K562 (cell line): Measurements from ENCODE around the gene CDC42EP3. TPM values are rescaled to one million over a fixed set of nuclear protein-coding genes. Genes with fewer than 3 reads are reported as not detected.

Experiments used
- ATAC-seq: fragments of 200-7000 bp; cut with Tn5 transposase; 3 replicates; pipeline ENCODE4 v1.9.1; 2020; ENCODE audit warnings: moderate library complexity
- BruUV-seq: library from RNA; stranded (reverse); fragments of 400-500 nt; replicated peaks from 2 replicates; lab custom pipeline; 2021; lab: Mats Ljungman, UMichigan
- CTCF ChIA-PET: fragments of 300-600 bp; formaldehyde crosslinking; extraction: SDS; loops from one replicate; lab custom pipeline; 2021; ENCODE audit warnings: low intra/inter-chr PET ratio; lab: Yijun Ruan, JAX
- POLR2A ChIA-PET: fragments of 300-600, 350-650 bp; sonication (Branson Sonifier 250); formaldehyde crosslinking; extraction: SDS; loops from one replicate; lab custom pipeline; 2021; ENCODE audit warnings: antibody characterized with exemption, inconsistent platforms; lab: Yijun Ruan, JAX
- DNase-seq, 4 experiments: peaks; one replicate each; pipeline versions ENCODE4 v3.0.0 to v3.0.0-alpha.2; 2011 to 2018; ENCODE audit warnings: low spot score in 3 of 4, mixed read lengths in 3 of 4; ENCODE audit errors: extremely low read depth in 1 of 4
- FAIRE-seq: peaks from 2 replicates; lab custom pipeline; 2011; peaks lifted over from hg19 to GRCh38; lab: Jason Lieb, UNC
- H2AFZ ChIP-seq: 2 replicates; pipeline ENCODE4 v1.6.0; 2011; ENCODE audit warnings: low read depth, low read length, control low read depth, inconsistent platforms
- H3K27ac ChIP-seq: fragments of 200-600 bp; 3 replicates; pipeline ENCODE4 v1.8.0; 2011; ENCODE audit warnings: low read depth, mild to moderate bottlenecking, control low read depth, inconsistent platforms, low read length, moderate library complexity, mixed read lengths; ENCODE audit errors: extremely low read depth
- H3K27me3 ChIP-seq, 2 experiments: fragments of 300-600 bp in 1 of 2; 2 replicates in 1 of 2; 3 replicates in 1 of 2; pipeline versions ENCODE4 v1.6.0 to v1.8.0; 2011; ENCODE audit warnings: inconsistent platforms in 2 of 2, low read length in 2 of 2, mild to moderate bottlenecking in 1 of 2, mixed read lengths in 1 of 2, moderate library complexity in 1 of 2; ENCODE audit not compliant: control insufficient read depth in 2 of 2, insufficient read depth in 2 of 2
- H3K36me3 ChIP-seq: fragments of 300-600 bp; 3 replicates; pipeline ENCODE4 v1.8.0; 2011; ENCODE audit warnings: mild to moderate bottlenecking, low read length, inconsistent platforms; ENCODE audit not compliant: control insufficient read depth, insufficient read depth
- H3K4me1 ChIP-seq, 2 experiments: fragments of 200-600 bp in 1 of 2; replicated peaks in 1 of 2; 2 replicates in 1 of 2; 3 replicates in 1 of 2; pipeline versions ENCODE4 v1.5.1 to v1.8.0; 2011; ENCODE audit warnings: inconsistent platforms in 2 of 2, low read length in 2 of 2, mild to moderate bottlenecking in 1 of 2, mixed read lengths in 1 of 2, moderate library complexity in 1 of 2; ENCODE audit not compliant: control insufficient read depth in 2 of 2, insufficient read depth in 2 of 2
- H3K4me2 ChIP-seq: 2 replicates; pipeline ENCODE4 v1.6.1; 2011; ENCODE audit warnings: low read length, control low read depth, inconsistent platforms, mixed read lengths; ENCODE audit not compliant: insufficient read depth
- H3K4me3 ChIP-seq: fragments of 200-600 bp; sonication (generic), shearing (Covaris generic); 2 replicates; pipeline ENCODE4 v1.5.1; 2016; ENCODE audit warnings: control low read depth, inconsistent platforms
- H3K79me2 ChIP-seq: fragments of 200-600 bp; 3 replicates; pipeline ENCODE4 v1.8.0; 2011; ENCODE audit warnings: low read length, inconsistent platforms; ENCODE audit not compliant: control insufficient read depth, insufficient read depth
- H3K9ac ChIP-seq, 2 experiments: 2 replicates each; pipeline versions ENCODE4 v1.6.0 to v1.6.1; 2011; ENCODE audit warnings: low read depth in 2 of 2, low read length in 2 of 2, control low read depth in 1 of 2, inconsistent platforms in 1 of 2, mild to moderate bottlenecking in 1 of 2, mixed read lengths in 1 of 2; ENCODE audit not compliant: insufficient read depth in 1 of 2
- H3K9me1 ChIP-seq: one replicate; pipeline ENCODE4 v1.6.0; 2011; ENCODE audit warnings: inconsistent platforms, mild to moderate bottlenecking, low read length, moderate library complexity; ENCODE audit not compliant: control insufficient read depth, insufficient read depth
- H3K9me3 ChIP-seq: replicated peaks from 2 replicates; pipeline ENCODE4 v1.5.1; 2011; ENCODE audit warnings: low read depth, low read length, inconsistent platforms; ENCODE audit not compliant: control insufficient read depth, insufficient read depth
- H4K20me1 ChIP-seq: replicated peaks from 2 replicates; pipeline ENCODE4 v1.6.1; 2011; ENCODE audit warnings: low read length, inconsistent platforms, mixed read lengths; ENCODE audit not compliant: control insufficient read depth, insufficient read depth
- DACH1 ChIP-seq: fragments of 450-650 bp; IDR thresholded peaks from 2 replicates; pipeline ENCODE4 v1.6.1; 2018; ENCODE audit not compliant: partially characterized antibody
- EWSR1 ChIP-seq: fragments of 450-650 bp; IDR thresholded peaks from 2 replicates; pipeline ENCODE4 v1.6.1; 2018; ENCODE audit warnings: borderline replicate concordance, mild to moderate bottlenecking, low read depth, moderate library complexity; ENCODE audit not compliant: partially characterized antibody
- NFE2 ChIP-seq: IDR thresholded peaks from 2 replicates; pipeline ENCODE4 v1.6.1; 2014; ENCODE audit warnings: antibody characterized with exemption, low read depth
- TCF7L2 ChIP-seq: fragments of 150-350 bp; IDR thresholded peaks from 2 replicates; pipeline ENCODE4 v1.6.1; 2016; ENCODE audit warnings: low read depth, mild to moderate bottlenecking, low read length, moderate library complexity
- WHSC1 ChIP-seq: IDR thresholded peaks from one replicate; pipeline ENCODE4 v1.6.1; 2012; ENCODE audit warnings: low read length, control low read depth, inconsistent platforms
- WGBS: fragments of 100-300 bp; shearing (Covaris generic); methylation state at CpG from one replicate; pipeline ENCODE4 v1.1.6; 2016; ENCODE audit warnings: low coverage, mixed read lengths; ENCODE audit not compliant: insufficient coverage; ENCODE audit errors: missing lambda C conversion rate; 5-methylcytosine and 5-hydroxymethylcytosine counted together
- in situ Hi-C: fragments of 300-500 bp; cut with MboI; formaldehyde crosslinking; loops from 4 replicates; pipeline ENCODE4 v1.15.0; 2018; ENCODE audit warnings: inconsistent platforms, mixed read lengths
- intact Hi-C: fragments of 100-400 bp; cut with micrococcal nuclease; formaldehyde crosslinking; loops from 2 replicates; pipeline ENCODE4 v1.14.2; 2022
- polyA plus RNA-seq, 8 experiments: library from polyadenylated mRNA; depleted of rRNA in 4 of 8; stranded (reverse) in 5 of 8; unstranded in 3 of 8; fragments of >200 nt; fragmentation: Nextera tagmentation in 2 of 8; fragmentation: Illumina TruSeq in 1 of 8; extraction: Ambion mirVana in 2 of 8; extraction: Trizol in 1 of 8; gene quantifications; 2 replicates each; pipeline versions ENCODE4 v1.2.1 to v1.2.3, GENCODE V29; 2011 to 2014; ENCODE audit warnings: inconsistent platforms in 1 of 8, missing spikeins in 1 of 8
- total RNA-seq, 7 experiments: library from RNA; depleted of rRNA in 6 of 7; stranded (reverse); fragments of >200 nt in 6 of 7; fragmentation: Illumina TruSeq in 2 of 7; extraction: Trizol in 2 of 7; gene quantifications; 2 replicates each; pipeline versions ENCODE4 v1.2.1 to v1.2.3, GENCODE V29; 2011 to 2021; ENCODE audit warnings: low replicate concordance in 1 of 7
- TF ChIP-seq, protein P1 (sequence below), 2 experiments: fragments of 450-650 bp in 1 of 2; sonication (generic) in 1 of 2; formaldehyde crosslinking in 1 of 2; IDR thresholded peaks; 2 replicates each; pipeline versions ENCODE4 v1.7.1 to v1.9.0; 2016 to 2022; ENCODE audit warnings: inconsistent platforms in 1 of 2, mild to moderate bottlenecking in 1 of 2, missing genetic modification reagents in 1 of 2
- TF ChIP-seq, protein P2 (sequence below), 2 experiments: IDR thresholded peaks; 2 replicates each; pipeline ENCODE4 v1.6.1; 2012; ENCODE audit warnings: improper control_type of control experiment in 2 of 2, low read depth in 2 of 2, low read length in 2 of 2, borderline replicate concordance in 1 of 2

The CDC42EP3 gene
- total and polyA plus RNA-seq, 9 of the 15 experiments (the other 6 are each of a cell fraction or from before 2014, with no cell fraction given) = 0.72 to 6.4 (median 2.0) TPM

- CTCF ChIA-PET = no interaction called here
- DNase-seq = no peak
- no peak overlapping the region for H2AFZ ChIP-seq
- no peaks in the 10 kb centered on the region for H4K20me1 ChIP-seq
- H3K9me3 ChIP-seq = no peaks in the 10 kb centered on the region
- in situ Hi-C loops = no loop called here
- POLR2A ChIA-PET = no interaction called here
- no peak for FAIRE-seq
- WGBS = 65% methylated on average over 4 of the region's 4 CpGs
- H3K4me3 ChIP-seq = no peak overlapping the region
- TF ChIP-seq TCF7L2 = no peak
- TF ChIP-seq WHSC1 = no peak
- TF ChIP-seq, protein P1, sequence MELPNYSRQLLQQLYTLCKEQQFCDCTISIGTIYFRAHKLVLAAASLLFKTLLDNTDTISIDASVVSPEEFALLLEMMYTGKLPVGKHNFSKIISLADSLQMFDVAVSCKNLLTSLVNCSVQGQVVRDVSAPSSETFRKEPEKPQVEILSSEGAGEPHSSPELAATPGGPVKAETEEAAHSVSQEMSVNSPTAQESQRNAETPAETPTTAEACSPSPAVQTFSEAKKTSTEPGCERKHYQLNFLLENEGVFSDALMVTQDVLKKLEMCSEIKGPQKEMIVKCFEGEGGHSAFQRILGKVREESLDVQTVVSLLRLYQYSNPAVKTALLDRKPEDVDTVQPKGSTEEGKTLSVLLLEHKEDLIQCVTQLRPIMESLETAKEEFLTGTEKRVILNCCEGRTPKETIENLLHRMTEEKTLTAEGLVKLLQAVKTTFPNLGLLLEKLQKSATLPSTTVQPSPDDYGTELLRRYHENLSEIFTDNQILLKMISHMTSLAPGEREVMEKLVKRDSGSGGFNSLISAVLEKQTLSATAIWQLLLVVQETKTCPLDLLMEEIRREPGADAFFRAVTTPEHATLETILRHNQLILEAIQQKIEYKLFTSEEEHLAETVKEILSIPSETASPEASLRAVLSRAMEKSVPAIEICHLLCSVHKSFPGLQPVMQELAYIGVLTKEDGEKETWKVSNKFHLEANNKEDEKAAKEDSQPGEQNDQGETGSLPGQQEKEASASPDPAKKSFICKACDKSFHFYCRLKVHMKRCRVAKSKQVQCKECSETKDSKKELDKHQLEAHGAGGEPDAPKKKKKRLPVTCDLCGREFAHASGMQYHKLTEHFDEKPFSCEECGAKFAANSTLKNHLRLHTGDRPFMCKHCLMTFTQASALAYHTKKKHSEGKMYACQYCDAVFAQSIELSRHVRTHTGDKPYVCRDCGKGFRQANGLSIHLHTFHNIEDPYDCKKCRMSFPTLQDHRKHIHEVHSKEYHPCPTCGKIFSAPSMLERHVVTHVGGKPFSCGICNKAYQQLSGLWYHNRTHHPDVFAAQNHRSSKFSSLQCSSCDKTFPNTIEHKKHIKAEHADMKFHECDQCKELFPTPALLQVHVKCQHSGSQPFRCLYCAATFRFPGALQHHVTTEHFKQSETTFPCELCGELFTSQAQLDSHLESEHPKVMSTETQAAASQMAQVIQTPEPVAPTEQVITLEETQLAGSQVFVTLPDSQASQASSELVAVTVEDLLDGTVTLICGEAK (IDR thresholded peaks at IDR 0.05) = peak; percentile 76
- TF ChIP-seq, protein P1 (CRISPR knock-in tag; IDR thresholded peaks at IDR 0.05) = no peak
- no peak for TF ChIP-seq EWSR1
- TF ChIP-seq, protein P2, sequence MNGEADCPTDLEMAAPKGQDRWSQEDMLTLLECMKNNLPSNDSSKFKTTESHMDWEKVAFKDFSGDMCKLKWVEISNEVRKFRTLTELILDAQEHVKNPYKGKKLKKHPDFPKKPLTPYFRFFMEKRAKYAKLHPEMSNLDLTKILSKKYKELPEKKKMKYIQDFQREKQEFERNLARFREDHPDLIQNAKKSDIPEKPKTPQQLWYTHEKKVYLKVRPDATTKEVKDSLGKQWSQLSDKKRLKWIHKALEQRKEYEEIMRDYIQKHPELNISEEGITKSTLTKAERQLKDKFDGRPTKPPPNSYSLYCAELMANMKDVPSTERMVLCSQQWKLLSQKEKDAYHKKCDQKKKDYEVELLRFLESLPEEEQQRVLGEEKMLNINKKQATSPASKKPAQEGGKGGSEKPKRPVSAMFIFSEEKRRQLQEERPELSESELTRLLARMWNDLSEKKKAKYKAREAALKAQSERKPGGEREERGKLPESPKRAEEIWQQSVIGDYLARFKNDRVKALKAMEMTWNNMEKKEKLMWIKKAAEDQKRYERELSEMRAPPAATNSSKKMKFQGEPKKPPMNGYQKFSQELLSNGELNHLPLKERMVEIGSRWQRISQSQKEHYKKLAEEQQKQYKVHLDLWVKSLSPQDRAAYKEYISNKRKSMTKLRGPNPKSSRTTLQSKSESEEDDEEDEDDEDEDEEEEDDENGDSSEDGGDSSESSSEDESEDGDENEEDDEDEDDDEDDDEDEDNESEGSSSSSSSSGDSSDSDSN (IDR thresholded peaks at IDR 0.05; ENCODE audit: borderline replicate concordance in 1 of 2, low read depth in 2 of 2, low read length in 2 of 2) = no peak
- peak; percentile 20; the same call in 1 of the 2 replicates for TF ChIP-seq NFE2
- TF ChIP-seq DACH1 = no peak
- H3K79me2 ChIP-seq = no peaks in the 10 kb centered on the region
- BruUV-seq = no TSS peak
- H3K36me3 ChIP-seq = no peaks in the 10 kb centered on the region
- H3K4me1 ChIP-seq = peaks cover 0 to 18% of the 10 kb centered on the region in 2 experiments; a peak in 3 of 5 replicates
- H3K9me1 ChIP-seq = no peaks in the 10 kb centered on the region
- no peak for ATAC-seq
- intact Hi-C loops = no loop called here
- H3K4me2 ChIP-seq = no peak overlapping the region
- no peak overlapping the region for H3K9ac ChIP-seq
- H3K27ac ChIP-seq = no peak overlapping the region
- H3K27me3 ChIP-seq = 0 out of 5 replicates have a peak, but pooled peaks cover 0 to 4% of the 10 kb centered on the region in 2 experiments
These were observed 14.0 kb downstream of the CDC42EP3 start for GRCh38 chr2:37657471-37657870.
